HG02870 (cell line): ENCODE data around the gene ATP8A2.

Experiments
- ATAC-seq: cut with Tn5 transposase; IDR thresholded peaks from one replicate; pipeline ENCODE4 v1.9.1; 2021; ENCODE audit warnings: mild to moderate bottlenecking, moderate library complexity; ENCODE audit not compliant: unreplicated experiment

The ATP8A2 gene

GRCh38 chr13:25608181-25608580 is 236.4 kb downstream of the ATP8A2 start:
- ATAC-seq, result no peak

- ATAC-seq, result no peak
Observed at GRCh38 chr13:25616674-25617073, 244.9 kb downstream of the ATP8A2 start.

- ATAC-seq, result no peak
Observed at GRCh38 chr13:25619897-25620296, 248.1 kb downstream of the ATP8A2 start.

GRCh38 chr13:25625414-25625813 is 253.6 kb downstream of the ATP8A2 start:
- no peak for ATAC-seq

GRCh38 chr13:25630329-25630900 is 258.6 kb downstream of the ATP8A2 start:
- ATAC-seq, result no peak

- no peak for ATAC-seq
Observed at GRCh38 chr13:25632166-25632888, 260.6 kb downstream of the ATP8A2 start.

- ATAC-seq, result no peak
Observed at GRCh38 chr13:25633093-25633492, 261.3 kb downstream of the ATP8A2 start.

GRCh38 chr13:25645681-25646080 is 273.9 kb downstream of the ATP8A2 start:
- ATAC-seq, result no peak

- ATAC-seq, result no peak
Observed at GRCh38 chr13:25649001-25649633, 277.3 kb downstream of the ATP8A2 start.

GRCh38 chr13:25652764-25653163 is 281.0 kb downstream of the ATP8A2 start:
- ATAC-seq, result no peak

- no peak for ATAC-seq
Observed at GRCh38 chr13:25654322-25654721, 282.5 kb downstream of the ATP8A2 start.

GRCh38 chr13:25657157-25657556 is 285.4 kb downstream of the ATP8A2 start:
- ATAC-seq, result no peak

GRCh38 chr13:25659091-25659795 is 287.5 kb downstream of the ATP8A2 start:
- no peak for ATAC-seq

GRCh38 chr13:25660996-25661395 is 289.2 kb downstream of the ATP8A2 start:
- ATAC-seq, result no peak

GRCh38 chr13:25662516-25662915 is 290.7 kb downstream of the ATP8A2 start:
- no peak for ATAC-seq

- no peak for ATAC-seq
Observed at GRCh38 chr13:25668345-25668744, 296.6 kb downstream of the ATP8A2 start.

- no peak for ATAC-seq
Observed at GRCh38 chr13:25673711-25674110, 301.9 kb downstream of the ATP8A2 start.

GRCh38 chr13:25674371-25674770 is 302.6 kb downstream of the ATP8A2 start:
- no peak for ATAC-seq

- ATAC-seq, result no peak
Observed at GRCh38 chr13:25675060-25675459, 303.3 kb downstream of the ATP8A2 start.

- ATAC-seq, result no peak
Observed at GRCh38 chr13:25677956-25678355, 306.2 kb downstream of the ATP8A2 start.

- no peak for ATAC-seq
Observed at GRCh38 chr13:25678398-25678797, 306.6 kb downstream of the ATP8A2 start.

GRCh38 chr13:25679159-25679558 is 307.4 kb downstream of the ATP8A2 start:
- ATAC-seq, result no peak
